HG03571 (cell line): Measurements from ENCODE around the gene RPS6KC1.
"Not testable (repeated sequence)": the region's sequence is repeated elsewhere in the genome, so short reads cannot be mapped to it uniquely, and the experiment has no call there.

Experiments used
- ATAC-seq: cut with Tn5 transposase; IDR thresholded peaks from one replicate; pipeline ENCODE4 v1.9.1; 2021; ENCODE audit not compliant: unreplicated experiment

RPS6KC1 gene

DNA sequence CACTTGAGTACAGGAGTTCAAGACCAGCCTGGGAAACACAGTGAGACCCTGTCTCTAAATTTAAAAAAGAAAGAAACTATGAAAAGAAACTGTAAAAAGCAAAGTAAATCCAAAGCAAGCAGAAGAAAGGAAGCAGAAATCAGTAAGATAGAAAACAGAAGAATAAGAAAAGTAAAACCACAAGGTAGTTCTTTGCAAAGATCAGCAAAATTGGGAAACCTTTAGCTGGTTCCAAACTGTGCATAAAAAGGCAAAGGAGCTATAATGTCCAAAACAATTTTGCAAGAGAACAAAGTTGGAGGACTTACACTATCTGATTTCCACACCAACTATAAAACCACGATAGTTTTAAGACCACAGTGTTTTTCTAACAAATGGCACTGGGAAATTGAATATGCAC is 218.8 kb downstream of the RPS6KC1 start:
- no peak for ATAC-seq

DNA sequence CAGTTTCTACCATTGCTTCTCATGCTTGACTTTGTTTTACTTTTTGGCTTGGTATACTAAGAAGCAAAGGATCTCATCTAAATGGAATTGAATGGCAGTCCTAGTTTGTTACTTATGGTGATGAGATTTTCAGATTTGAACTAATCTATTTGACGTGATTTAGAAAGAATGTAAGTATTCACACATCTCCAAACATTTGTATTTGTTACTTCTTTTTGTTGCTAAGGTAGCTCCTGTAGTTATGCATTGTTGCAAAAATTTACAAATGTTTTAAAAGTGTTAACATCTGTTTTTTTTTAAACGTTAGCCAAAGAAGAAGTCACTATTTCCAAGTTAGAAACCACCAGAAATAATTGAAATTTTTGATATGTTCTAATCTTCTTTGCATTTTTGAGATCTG is 222.5 kb downstream of the RPS6KC1 start:
- ATAC-seq, result no peak

DNA sequence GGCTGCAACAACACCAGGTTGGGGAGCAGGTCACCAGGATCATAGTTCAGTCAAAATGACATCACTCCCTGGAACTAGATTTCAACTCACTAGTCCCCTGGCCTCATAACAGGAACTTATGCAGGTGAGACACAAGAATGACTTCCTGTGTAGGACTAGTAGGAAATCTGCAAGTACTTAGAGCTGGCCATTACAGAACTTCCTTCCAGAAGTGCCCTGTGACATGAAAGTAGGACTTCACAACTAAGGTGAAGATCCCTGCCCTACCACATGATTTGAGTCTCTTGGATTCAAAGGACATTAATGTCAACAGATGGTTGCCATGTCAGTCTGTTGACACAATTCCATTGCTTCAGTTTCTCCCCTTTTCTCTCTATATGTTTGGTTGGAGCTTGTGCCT is 223.1 kb downstream of the RPS6KC1 start:
- no peak for ATAC-seq

DNA sequence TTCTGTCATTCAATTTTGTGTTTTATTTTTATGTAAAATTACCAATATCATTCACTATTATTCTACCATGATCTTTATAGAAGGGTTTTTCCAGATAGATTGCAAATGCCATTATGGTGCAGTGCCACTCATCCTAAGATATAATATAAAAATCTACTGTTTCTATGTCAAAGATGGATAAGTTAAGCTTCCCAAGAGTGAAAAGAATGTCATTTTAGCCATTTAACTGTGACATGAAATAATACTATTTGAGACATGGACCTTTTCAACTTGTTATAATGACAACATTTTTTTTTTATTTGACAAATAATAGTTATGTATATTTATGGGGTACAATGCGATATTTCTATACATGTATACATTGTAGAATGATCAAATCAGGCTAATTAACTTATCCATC is 224.3 kb downstream of the RPS6KC1 start:
- no peak for ATAC-seq

DNA sequence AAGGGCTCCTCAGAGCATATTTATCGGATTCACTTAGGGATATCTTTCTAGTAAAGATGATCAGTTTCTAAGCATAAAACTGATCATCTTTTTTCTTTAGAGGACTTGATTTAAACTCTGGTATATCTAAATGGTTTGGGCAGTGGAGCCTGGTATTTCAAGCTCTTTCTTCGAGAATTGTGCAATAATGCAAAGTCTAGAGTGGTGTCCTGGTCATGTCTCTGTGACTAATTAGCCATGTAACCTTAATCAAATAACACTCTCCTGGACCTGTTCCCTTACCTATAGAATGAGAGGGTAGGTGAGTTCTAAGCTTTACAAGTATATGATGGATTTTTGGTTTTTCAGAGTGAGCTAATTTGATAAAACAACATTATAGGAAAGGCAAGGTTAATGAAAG is 225.2 kb downstream of the RPS6KC1 start:
- no peak for ATAC-seq

DNA sequence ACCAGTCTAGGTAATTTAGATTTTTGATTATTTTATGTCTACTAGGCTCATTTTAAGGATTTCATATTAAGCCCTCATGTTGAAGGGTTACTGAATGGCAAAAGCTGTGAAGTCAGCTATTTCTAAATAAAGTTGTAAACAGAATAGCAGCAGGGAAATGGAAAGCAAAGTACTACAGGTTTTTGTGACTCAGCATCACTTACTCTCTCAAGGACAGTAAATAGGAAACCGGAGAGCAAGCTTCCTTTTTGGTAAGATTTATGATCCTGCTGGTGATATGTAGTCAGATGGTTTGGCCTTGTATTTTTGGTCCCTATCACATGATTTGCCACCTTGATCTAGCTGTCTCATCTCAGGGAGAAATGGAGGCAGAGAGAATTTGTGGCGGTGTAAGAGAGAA is 226.0 kb downstream of the RPS6KC1 start:
- no peak for ATAC-seq

DNA sequence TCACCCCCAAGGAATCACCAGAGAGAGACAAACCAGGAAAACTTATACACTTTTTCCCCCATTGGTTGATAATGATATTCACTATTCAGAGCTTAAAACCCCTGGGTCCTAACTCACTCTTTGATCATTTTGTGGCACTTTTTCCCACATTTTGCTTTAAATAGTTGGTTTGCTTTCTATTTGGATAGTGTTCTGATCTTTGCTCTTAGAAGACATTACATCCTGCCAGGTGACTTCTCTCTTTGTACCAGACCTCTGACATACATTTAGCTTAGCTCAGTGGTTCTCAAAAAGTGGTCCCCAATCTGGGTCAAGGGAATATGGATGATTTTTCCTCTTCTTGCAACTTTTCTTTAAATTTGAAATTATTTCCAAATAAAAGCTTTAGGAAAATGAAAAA is 228.4 kb downstream of the RPS6KC1 start:
- ATAC-seq, result no peak

DNA sequence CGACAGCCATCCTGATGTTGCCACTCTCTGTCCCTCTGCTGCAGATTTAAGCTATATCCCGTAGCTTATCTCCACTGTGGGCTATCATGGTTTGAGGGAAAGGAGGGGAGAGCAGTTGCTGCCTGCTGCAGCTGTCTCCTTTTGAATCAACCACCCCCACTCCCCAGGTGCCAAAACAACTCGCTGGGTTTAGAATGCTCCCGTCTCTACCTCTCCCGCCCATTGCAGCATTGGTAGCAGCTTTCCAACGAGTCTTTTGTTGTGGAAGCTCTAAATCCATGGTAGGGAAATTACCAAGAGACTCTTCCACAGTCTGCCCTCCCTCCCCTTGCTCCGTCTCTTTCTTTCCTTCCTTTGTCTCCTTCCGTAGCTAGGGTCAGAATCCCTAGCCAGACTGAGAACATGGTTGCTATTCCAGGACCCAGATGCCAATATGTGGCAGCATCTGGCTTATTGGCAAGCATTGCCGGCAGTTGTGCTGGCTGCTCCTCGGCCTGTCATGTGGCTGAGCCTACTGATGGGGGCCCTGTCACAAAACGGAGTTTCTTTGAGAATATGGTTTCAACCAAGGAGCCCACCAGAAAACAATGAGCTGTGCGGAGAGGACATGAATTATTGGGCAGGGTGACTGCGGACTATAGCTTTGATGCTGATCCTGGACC is 230.7 kb downstream of the RPS6KC1 start:
- no peak for ATAC-seq

DNA sequence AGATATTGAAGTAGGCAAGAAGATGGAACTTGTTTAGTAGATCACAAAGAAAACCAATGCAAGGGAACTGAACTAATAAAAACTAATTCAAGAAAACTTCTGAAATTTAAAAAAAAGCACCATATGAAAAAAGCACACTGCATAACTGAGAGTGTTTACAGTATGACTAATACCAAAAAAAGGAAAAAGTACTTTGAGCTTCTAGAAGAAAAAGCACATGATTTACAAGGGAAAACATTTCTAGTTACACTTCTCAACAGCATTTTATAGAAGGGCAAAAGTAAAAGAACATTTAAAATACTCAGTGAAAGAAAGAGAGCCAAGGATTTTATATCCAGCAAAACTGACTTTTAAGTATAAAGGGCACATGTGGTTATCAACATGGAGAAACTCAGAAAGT is 233.6 kb downstream of the RPS6KC1 start:
- ATAC-seq, result no peak

DNA sequence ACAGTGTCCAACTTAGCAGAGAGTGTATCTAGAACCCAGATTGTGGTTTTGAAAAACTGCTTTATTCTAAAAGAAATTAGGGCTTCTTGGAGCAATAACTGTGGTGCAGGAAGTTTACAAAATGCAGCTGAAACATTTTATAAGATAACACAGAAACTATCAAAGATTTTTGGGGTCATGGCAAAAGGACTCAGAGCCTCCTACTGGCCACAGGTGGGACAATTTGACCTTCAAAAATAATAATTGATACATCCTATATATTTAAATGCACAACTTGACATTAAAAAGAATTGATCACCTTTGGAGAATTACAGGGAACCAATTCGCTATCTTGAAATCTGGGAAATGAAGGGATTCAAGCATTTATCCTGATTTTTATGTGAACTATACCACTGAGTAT is 235.2 kb downstream of the RPS6KC1 start:
- no peak for ATAC-seq

DNA sequence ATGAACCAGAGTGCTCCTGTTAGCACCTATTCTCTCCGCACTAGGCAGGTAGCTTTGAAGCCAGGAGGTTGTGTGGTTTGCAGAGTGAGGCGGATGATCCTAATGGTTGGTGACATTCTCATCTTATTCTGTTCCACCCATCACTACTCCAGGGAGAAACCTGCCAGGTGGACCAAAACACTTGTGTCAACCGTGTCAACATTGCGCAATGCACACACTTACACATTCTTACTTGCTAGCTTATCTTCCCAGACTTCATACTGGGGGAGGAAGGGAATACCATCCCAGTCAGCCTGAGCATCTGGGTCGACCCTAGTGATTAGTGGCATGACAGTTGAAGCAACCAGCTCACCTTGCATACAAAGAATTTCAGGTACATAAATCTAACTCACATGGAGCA is 236.9 kb downstream of the RPS6KC1 start:
- ATAC-seq, result no peak

DNA sequence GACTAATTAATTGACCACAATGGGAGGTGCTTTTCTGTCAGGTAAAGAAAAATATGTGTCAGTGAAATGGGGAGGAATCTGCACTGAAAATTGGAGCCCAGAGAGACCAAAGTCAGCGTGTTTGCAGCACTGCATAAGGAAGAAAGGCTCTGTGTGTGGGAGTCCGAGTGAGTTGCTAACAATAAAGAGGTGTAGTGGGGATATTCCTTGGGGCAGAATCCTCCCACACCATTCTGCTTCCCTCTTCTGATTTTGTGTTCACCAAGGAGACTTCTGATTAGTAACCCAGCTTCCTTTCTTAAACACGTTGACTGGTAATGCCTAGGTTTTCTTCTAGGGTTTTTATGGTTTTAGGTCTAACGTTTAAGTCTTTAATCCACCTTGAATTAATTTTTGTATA is 240.5 kb downstream of the RPS6KC1 start:
- ATAC-seq, result no peak

DNA sequence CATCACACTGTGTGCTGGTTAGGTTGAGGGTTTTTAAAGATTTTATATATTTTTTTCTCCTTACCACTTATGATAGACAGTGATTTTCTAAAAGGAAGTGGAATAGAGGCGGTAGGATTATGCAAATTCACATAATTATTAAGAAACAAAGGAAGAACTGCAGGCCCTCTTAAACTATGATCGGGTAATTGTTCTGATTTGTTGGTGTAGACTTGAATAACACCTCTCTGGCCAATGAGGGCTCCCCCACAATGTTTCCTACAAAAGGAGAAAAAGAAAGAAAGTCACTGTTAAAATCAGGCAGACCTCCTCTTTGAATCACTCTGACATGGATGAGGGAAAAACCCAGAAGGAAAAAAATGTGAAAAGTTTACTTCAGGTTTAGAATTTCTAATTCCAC is 241.6 kb downstream of the RPS6KC1 start:
- ATAC-seq, result no peak

DNA sequence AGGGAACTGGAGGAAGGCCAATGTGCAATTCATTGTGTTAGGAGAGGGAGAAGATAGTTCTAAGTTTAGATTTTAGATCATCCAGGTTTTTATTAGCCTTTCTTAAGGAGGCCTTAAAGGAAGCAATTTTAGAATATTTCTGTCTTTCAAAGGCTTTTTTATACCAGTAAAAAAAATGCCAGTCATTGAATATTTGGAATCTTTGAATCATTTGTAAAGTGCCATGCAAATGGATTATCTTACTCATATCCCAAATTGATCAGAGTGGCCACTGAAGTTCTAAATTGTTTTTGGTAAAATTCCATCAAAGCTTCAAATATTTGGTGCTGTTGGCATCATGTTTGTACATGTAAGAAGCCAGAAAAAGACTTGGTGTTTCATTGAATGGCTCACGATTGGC is 244.8 kb downstream of the RPS6KC1 start:
- no peak for ATAC-seq

DNA sequence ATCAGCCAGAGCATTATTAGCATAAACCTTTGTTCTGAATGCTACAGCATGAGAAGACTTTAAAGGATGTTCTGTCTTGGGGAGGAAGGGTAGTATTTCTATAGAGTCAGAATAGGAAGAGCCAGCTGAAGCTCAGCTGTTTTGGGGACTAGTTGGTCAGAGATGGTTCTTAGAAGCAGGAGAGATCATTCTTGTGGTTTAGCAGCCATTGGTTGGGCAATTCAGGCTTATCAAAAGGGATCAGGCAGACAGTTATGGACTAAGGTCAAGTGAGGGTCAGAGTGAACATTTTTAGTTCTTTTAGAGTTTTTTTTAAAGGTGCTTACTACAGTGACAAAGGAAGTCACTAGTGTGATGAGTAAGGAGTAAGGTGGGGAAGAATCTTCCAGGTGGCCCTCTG is 245.5 kb downstream of the RPS6KC1 start:
- ATAC-seq, result no peak

DNA sequence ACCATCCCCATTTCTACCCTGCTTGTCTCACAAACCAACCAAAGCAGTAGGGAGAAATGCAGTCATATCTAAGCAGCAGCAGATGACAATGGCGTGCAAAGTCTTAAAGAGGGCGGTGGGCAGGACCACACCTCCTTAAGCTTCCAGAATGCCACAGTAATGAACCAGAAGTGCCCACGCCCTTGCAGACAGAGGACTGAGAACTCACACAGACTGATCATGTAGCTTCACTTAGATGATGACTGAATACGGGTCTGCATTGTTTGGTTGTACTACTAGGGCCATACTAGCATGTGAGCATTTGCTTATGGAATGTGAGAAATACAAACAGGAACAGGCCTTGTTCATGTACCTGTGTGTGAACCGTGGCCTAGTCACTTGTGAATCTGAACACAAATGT is 246.0 kb downstream of the RPS6KC1 start:
- no peak for ATAC-seq

DNA sequence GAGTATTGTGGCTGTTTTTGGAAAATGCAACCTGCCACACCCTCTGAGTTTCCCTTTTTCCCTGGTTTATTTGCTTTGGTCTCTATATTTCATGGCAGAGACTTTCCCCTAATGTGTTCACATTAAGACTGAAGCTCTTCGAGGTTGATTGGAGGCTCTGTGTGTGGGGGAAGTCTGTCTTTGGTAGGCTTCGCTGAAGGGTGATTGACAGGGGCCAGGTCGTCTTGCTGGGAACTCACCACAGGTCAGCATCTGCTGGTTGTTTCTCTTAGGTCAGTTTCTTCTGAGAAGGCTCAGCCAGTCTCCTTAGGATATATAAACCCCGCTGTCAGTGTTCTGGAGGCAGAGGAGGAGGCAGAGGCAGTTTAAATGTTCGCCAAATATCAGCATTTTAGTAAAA is 249.4 kb downstream of the RPS6KC1 start:
- ATAC-seq, result no peak

DNA sequence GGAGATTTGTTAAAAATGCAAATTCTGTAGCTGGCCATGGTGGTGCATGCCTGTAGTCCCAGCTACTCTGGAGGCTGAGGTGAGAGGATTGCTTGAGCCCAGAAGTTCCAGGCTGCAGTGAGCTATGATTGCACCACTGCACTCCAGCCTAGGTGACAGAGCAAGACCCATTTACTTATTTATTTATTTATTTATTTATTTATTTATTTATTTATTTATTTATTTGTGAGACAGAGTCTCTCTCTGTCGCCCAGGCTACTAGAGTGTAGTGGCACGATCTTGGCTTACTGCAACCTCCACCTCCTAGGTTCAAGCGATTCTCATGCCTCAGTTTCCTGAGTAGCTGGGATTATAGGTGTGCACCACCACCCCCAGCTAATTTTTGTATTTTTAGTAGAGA is 250.5 kb downstream of the RPS6KC1 start:
- not testable (repeated sequence) for ATAC-seq

DNA sequence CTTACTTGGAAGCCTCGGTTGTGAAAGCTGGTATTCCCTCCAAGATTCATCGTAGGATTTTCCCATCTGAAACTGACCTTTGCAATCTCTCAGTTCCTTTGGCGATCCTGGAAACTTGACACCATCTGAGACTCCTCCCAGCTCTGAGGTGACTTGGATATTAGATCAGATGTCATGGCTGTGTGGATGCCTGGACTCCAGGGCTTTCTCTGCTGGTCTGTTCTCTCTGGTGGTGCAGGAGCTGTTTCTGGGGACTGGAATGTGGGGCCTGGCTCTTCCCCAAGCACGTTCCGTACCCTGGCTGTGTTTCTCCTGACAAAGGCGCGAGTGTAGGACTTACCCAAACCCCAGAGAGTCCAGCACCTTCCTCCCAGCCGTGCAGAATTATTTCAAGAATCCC is 252.2 kb downstream of the RPS6KC1 start:
- ATAC-seq, result no peak

DNA sequence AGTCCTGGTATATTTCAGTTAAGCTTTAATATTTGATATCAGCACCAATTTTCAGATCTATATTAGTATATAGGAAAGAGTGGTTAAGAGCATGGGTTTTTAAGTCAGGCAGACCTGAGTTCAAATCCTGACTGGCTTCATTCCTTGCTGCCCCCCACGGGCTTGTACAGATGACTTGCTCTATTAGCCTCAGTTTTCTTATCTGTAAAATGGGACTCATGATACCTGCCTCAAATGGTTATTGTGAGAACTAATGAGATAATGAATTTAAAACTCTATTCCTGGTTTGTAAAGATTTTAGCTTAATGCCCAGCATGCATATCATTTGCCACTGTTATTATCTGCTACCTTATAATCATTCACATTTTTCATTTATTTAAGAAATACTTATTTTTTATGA is 264.5 kb downstream of the RPS6KC1 start:
- ATAC-seq, result no peak

DNA sequence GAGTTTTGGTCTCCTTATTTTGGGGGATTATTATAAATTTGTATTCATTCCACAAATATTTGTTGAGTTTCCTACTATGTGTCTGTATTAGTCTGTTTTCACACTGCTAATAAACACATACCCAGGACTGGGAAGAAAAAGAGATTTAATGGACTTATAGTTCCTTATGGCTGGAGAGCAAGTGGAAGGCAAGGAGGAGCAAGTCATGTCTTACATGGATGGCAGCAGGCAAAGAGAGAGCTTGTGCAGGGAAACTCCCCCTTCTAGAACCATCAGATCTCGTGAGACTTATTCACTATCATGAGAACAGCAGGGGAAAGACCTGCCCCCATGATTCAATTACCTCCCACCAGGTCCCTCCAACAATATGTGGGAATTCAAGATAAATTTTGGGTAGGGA is 267.4 kb downstream of the RPS6KC1 start:
- not testable (repeated sequence) for ATAC-seq

DNA sequence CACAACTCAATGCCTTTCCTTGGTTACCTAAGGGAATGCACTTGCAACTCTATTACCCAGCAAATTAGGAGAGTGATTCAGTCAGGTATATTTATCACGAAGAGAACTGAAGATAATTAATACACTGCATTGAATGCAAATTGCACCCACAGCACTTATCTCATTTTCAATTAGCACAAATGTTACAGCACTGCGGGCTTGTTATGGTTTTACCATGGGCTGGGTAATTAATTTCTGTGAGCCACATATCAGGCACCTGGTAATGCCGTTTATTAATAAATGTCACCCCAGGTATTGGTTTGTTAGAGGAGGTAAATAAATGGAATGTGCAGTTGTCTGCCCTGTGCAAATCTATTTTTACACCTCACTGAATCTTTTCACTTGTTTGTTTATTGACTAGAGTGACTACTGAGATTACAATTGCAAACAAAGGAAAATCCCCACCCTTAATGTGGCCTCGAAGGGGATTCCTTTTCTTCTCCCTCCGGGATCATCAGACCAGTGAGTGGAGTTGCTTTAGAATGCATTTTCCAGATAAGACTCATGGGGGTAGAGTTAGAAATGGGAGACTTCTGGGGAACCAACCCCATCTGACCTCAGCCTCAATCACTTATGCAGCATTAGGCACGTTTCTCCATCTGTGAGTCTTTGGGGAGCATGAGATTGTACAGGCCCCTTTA is 269.3 kb downstream of the RPS6KC1 start:
- ATAC-seq, result no peak
